PC-3 (cell line): ENCODE results near the gene COL4A6. TPM values are rescaled to one million over a fixed set of nuclear protein-coding genes. Genes with fewer than 3 reads are reported as not detected.

Experiments used
- ATAC-seq: fragments of 200-7000 bp; cut with Tn5 transposase; 2 replicates; pipeline ENCODE4 v1.9.1; 2020; ENCODE audit warnings: mild to moderate bottlenecking, moderate library complexity
- BruUV-seq: library from RNA; stranded (reverse); fragments of 400-500 nt; replicated peaks from 2 replicates; lab custom pipeline; 2021; lab: Mats Ljungman, UMichigan
- CTCF ChIA-PET: fragments of 300-600 bp; sonication (Branson Sonifier 250); formaldehyde crosslinking; loops from one replicate; lab custom pipeline; 2022; ENCODE audit warnings: antibody characterized with exemption; lab: Charles Lee
- POLR2A ChIA-PET: fragments of 300-600 bp; sonication (Branson Sonifier 250); formaldehyde crosslinking; loops from one replicate; lab custom pipeline; 2022; ENCODE audit warnings: antibody characterized with exemption; ENCODE audit not compliant: unreplicated experiment; lab: Charles Lee
- DNase-seq: peaks from one replicate; pipeline ENCODE4 v3.0.0-alpha.2; 2015
- H2AFZ ChIP-seq: fragments of 300-600 bp; sonication (generic); 2 replicates; pipeline ENCODE4 v1.6.0; 2016; ENCODE audit warnings: antibody characterized with exemption, low read length
- H3F3A ChIP-seq: fragments of 300-600 bp; sonication (generic); one replicate; pipeline ENCODE4 v1.6.0; 2017; ENCODE audit warnings: antibody characterized with exemption, low read length, control low read depth, mild to moderate bottlenecking; ENCODE audit not compliant: unreplicated experiment
- H3K27ac ChIP-seq: fragments of 300-600 bp; sonication (generic); 2 replicates; pipeline ENCODE4 v1.5.1; 2016; ENCODE audit warnings: mild to moderate bottlenecking, low read length
- H3K27me3 ChIP-seq: fragments of 300-600 bp; sonication (generic); 2 replicates; pipeline ENCODE4 v1.6.1; 2016; ENCODE audit warnings: low read length, mixed read lengths
- H3K36me3 ChIP-seq: fragments of 300-600 bp; sonication (generic); 2 replicates; pipeline ENCODE4 v1.6.1; 2016; ENCODE audit warnings: low read depth, mixed run types, low read length, mixed read lengths
- H3K4me1 ChIP-seq: fragments of 300-600 bp; sonication (generic); 2 replicates; pipeline ENCODE4 v1.5.1; 2016; ENCODE audit warnings: low read length; ENCODE audit not compliant: insufficient read depth
- H3K4me2 ChIP-seq: fragments of 300-600 bp; sonication (generic); 2 replicates; pipeline ENCODE4 v1.6.0; 2016; ENCODE audit warnings: low read length
- H3K4me3 ChIP-seq: fragments of 300-600 bp; sonication (generic); 2 replicates; pipeline ENCODE4 v1.5.1; 2016; ENCODE audit warnings: mild to moderate bottlenecking, low read length, mixed read lengths
- H3K79me2 ChIP-seq: fragments of 300-600 bp; sonication (generic); 2 replicates; pipeline ENCODE4 v1.6.1; 2017; ENCODE audit warnings: low read length, mixed read lengths
- H3K9ac ChIP-seq: fragments of 300-600 bp; sonication (generic); 2 replicates; pipeline ENCODE4 v1.6.0; 2016; ENCODE audit warnings: mild to moderate bottlenecking, low read length
- H3K9me2 ChIP-seq: fragments of 300-600 bp; sonication (generic); replicated peaks from 2 replicates; pipeline ENCODE4 v1.6.1; 2016; ENCODE audit warnings: mixed run types, low read length, mixed read lengths
- H3K9me3 ChIP-seq: fragments of 300-600 bp; sonication (generic); 2 replicates; pipeline ENCODE4 v1.6.1; 2016; ENCODE audit warnings: low read length, mixed read lengths
- H4K20me1 ChIP-seq: fragments of 300-600 bp; sonication (generic); 2 replicates; pipeline ENCODE4 v1.6.1; 2016; ENCODE audit warnings: low read length, mixed read lengths
- EZH2 ChIP-seq: fragments of 300-600 bp; sonication (generic); IDR thresholded peaks from one replicate; pipeline ENCODE4 v1.6.1; 2017; ENCODE audit warnings: antibody characterized with exemption, mild to moderate bottlenecking, low read length; ENCODE audit not compliant: unreplicated experiment
- EZH2phosphoT487 ChIP-seq: fragments of 300-600 bp; sonication (generic); IDR thresholded peaks from 2 replicates; pipeline ENCODE4 v1.6.1; 2018; ENCODE audit warnings: mild to moderate bottlenecking, antibody characterized with exemption, low read length, borderline replicate concordance
- intact Hi-C: fragments of 100-400 bp; cut with micrococcal nuclease; formaldehyde crosslinking; loops from 2 replicates; pipeline ENCODE4 v1.9.0; 2023
- total RNA-seq: library from RNA; depleted of rRNA; stranded (reverse); fragments of >200 nt; gene quantifications from 2 replicates; pipeline ENCODE4 v1.2.3, GENCODE V29; 2014
- TF ChIP-seq, protein P1 (sequence below): fragments of 300-600 bp; sonication (generic); conservative IDR thresholded peaks from 2 replicates; pipeline ENCODE4 v1.5.1; 2017; ENCODE audit warnings: antibody characterized with exemption, low read depth, mild to moderate bottlenecking, low read length

The COL4A6 gene
- total RNA-seq, 1 experiment from 2014 or later: 4.4 TPM

DNA sequence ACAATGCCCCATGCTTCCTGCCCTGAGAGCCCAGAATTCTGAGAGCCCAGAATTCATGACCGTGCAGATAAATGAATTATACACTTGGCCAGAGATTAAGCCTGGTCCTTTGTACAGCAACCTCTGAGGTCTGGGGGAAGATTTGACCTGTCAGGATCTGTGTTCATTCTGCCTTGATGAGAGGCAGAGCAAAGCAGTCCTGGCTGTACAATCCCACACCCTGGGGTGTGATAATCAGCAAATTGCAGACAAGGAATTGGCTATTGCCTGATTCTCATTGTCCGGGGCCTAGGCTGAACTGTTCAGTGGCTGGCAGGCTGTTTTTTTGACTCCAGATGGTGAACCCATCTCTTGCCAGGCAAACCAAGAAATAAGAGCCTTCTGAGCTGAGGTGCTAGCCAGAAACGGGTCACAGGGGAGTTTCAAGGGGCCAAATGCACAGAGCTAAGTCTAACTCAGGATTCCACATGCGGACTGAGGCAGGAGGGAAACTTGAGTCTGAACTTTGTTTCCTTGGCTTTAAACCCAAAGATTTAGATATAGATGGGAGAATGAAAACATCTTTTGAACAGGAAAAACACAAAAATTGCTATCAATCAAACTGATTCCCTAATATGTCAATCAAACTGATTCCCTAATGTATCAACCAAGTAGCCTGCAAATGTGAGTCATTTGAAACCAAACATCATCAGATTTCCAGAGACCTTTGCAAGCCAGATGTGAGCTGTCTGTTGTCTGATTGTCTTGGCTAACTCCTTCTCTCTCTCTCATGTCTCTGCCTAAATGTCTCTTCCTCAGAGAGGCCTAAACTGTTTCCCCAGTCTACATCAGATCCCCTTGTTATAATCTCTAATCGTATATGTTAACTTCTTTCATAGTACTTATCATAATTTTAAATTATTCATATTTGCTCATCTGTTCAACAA is 187.3 kb downstream of the COL4A6 start:
- no peak for ATAC-seq
- TF ChIP-seq, protein P1, sequence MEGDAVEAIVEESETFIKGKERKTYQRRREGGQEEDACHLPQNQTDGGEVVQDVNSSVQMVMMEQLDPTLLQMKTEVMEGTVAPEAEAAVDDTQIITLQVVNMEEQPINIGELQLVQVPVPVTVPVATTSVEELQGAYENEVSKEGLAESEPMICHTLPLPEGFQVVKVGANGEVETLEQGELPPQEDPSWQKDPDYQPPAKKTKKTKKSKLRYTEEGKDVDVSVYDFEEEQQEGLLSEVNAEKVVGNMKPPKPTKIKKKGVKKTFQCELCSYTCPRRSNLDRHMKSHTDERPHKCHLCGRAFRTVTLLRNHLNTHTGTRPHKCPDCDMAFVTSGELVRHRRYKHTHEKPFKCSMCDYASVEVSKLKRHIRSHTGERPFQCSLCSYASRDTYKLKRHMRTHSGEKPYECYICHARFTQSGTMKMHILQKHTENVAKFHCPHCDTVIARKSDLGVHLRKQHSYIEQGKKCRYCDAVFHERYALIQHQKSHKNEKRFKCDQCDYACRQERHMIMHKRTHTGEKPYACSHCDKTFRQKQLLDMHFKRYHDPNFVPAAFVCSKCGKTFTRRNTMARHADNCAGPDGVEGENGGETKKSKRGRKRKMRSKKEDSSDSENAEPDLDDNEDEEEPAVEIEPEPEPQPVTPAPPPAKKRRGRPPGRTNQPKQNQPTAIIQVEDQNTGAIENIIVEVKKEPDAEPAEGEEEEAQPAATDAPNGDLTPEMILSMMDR: no peak
- no peak for TF ChIP-seq EZH2
- no peak for TF ChIP-seq EZH2phosphoT487

GRCh38 chrX:108246304-108246954 is 191.8 kb downstream of the COL4A6 start:
- no peaks in the 10 kb centered on the region for H3K9me2 ChIP-seq
- no TSS peak for BruUV-seq
- no peaks in the 10 kb centered on the region for H3K36me3 ChIP-seq
- no peak overlapping the region for H3K9ac ChIP-seq
- no peak overlapping the region for H3K27ac ChIP-seq
- ChIA-PET POLR2A (no interaction called here), CTCF (no interaction called here)
- no peaks in the 10 kb centered on the region for H3K27me3 ChIP-seq
- H2AFZ ChIP-seq: no peak overlapping the region
- no peak for DNase-seq
- no peak; the same call in 1 of the 2 replicates for ATAC-seq
- no peak for TF ChIP-seq EZH2phosphoT487
- TF ChIP-seq, protein P1: no peak
- no peak for TF ChIP-seq EZH2
- no peak overlapping the region for H3K4me3 ChIP-seq
- no peaks in the 10 kb centered on the region for H3F3A ChIP-seq
- no peaks in the 10 kb centered on the region for H3K79me2 ChIP-seq
- H4K20me1 ChIP-seq: no peaks in the 10 kb centered on the region
- no peak overlapping the region for H3K4me2 ChIP-seq
- intact Hi-C loops: no loop called here
- no peaks in the 10 kb centered on the region for H3K4me1 ChIP-seq
- H3K9me3 ChIP-seq: no peaks in the 10 kb centered on the region

More for the DNA sequence above, 187.3 kb downstream of the COL4A6 start:
- intact Hi-C loops: no loop called here
- no peaks in the 10 kb centered on the region for H3F3A ChIP-seq
- no TSS peak for BruUV-seq
- H3K27me3 ChIP-seq: no peaks in the 10 kb centered on the region
- ChIA-PET POLR2A (no interaction called here), CTCF (no interaction called here)
- H4K20me1 ChIP-seq: no peaks in the 10 kb centered on the region
- H3K27ac ChIP-seq: no peak overlapping the region
- H3K9me2 ChIP-seq: no peaks in the 10 kb centered on the region
- H3K36me3 ChIP-seq: no peaks in the 10 kb centered on the region
- no peaks in the 10 kb centered on the region for H3K79me2 ChIP-seq
- DNase-seq: no peak
- H3K4me2 ChIP-seq: no peak overlapping the region
- H2AFZ ChIP-seq: no peak overlapping the region
- no peaks in the 10 kb centered on the region for H3K9me3 ChIP-seq
- H3K9ac ChIP-seq: no peak overlapping the region
- H3K4me3 ChIP-seq: no peak overlapping the region
- H3K4me1 ChIP-seq: peaks cover 11% of the 10 kb centered on the region
